DOHH2 (cell line): ENCODE data around the gene PHC2.

Experiments used
- EZH2phosphoT487 ChIP-seq: fragments of 200-600 bp; sonication (generic); IDR thresholded peaks from 2 replicates; pipeline ENCODE4 v1.6.1; 2017; ENCODE audit warnings: borderline replicate concordance, mild to moderate bottlenecking, antibody characterized with exemption, low read length, moderate library complexity, mixed read lengths
- TF ChIP-seq, protein P1 (sequence below): fragments of 200-600 bp; sonication (generic); IDR thresholded peaks from one replicate; pipeline ENCODE4 v1.5.1; 2014; ENCODE audit warnings: antibody characterized with exemption, mild to moderate bottlenecking, low read depth, low read length; ENCODE audit not compliant: poor library complexity, severe bottlenecking

DNA sequence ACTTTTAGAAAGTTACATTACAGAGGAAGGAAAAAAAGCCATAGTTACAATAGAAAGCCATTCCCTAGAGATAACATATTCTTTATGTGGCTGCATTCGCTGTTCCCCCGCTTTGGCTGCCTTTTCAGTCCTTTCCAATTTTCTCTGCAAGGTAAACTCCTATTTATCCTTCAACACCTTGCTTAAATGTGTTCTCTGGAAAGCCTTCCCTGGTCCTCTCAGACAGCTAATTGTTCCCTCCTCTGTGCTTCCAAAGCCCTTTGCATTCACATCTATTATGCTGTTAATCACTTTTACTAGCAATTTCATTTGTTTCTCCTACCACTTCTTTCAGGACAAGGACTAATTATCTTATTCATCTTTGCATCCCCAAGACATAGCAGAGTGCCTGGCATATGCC, 1.6 kb downstream of the PHC2 start:
- TF ChIP-seq, protein P1, sequence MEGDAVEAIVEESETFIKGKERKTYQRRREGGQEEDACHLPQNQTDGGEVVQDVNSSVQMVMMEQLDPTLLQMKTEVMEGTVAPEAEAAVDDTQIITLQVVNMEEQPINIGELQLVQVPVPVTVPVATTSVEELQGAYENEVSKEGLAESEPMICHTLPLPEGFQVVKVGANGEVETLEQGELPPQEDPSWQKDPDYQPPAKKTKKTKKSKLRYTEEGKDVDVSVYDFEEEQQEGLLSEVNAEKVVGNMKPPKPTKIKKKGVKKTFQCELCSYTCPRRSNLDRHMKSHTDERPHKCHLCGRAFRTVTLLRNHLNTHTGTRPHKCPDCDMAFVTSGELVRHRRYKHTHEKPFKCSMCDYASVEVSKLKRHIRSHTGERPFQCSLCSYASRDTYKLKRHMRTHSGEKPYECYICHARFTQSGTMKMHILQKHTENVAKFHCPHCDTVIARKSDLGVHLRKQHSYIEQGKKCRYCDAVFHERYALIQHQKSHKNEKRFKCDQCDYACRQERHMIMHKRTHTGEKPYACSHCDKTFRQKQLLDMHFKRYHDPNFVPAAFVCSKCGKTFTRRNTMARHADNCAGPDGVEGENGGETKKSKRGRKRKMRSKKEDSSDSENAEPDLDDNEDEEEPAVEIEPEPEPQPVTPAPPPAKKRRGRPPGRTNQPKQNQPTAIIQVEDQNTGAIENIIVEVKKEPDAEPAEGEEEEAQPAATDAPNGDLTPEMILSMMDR, result no peak
- no peak for TF ChIP-seq EZH2phosphoT487
